SU-DHL-6 (cell line): ENCODE data around the gene TDO2.

ENCODE experiments used
- H2AFZ ChIP-seq: fragments of 200-600 bp; sonication (generic); 2 replicates; pipeline ENCODE4 v1.6.1; 2014; ENCODE audit warnings: low read depth, mild to moderate bottlenecking, moderate library complexity, mixed read lengths, antibody characterized with exemption, low read length; ENCODE audit not compliant: severe bottlenecking
- H3F3A ChIP-seq: fragments of 200-600 bp; shearing (Covaris generic); 2 replicates; pipeline ENCODE4 v1.6.0; 2016; ENCODE audit warnings: antibody characterized with exemption, mild to moderate bottlenecking; ENCODE audit not compliant: insufficient read depth
- H3K27ac ChIP-seq: fragments of 200-600 bp; sonication (generic); 2 replicates; pipeline ENCODE4 v1.5.1; 2016; ENCODE audit warnings: low read depth, mild to moderate bottlenecking, low read length, moderate library complexity, mixed read lengths
- H3K27me3 ChIP-seq: fragments of 200-600 bp; sonication (generic), shearing (Covaris generic); 2 replicates; pipeline ENCODE4 v1.6.0; 2014; ENCODE audit warnings: mild to moderate bottlenecking, low read length
- H3K36me3 ChIP-seq: fragments of 200-600 bp; sonication (generic); 2 replicates; pipeline ENCODE4 v1.6.1; 2014; ENCODE audit warnings: mild to moderate bottlenecking, low read length, mixed read lengths
- H3K4me2 ChIP-seq: fragments of 300-600, 200-600 bp; shearing (Covaris generic), sonication (generic); 2 replicates; pipeline ENCODE4 v1.6.0; 2014; ENCODE audit warnings: low read length, low read depth, mild to moderate bottlenecking; ENCODE audit not compliant: poor library complexity, severe bottlenecking
- H3K4me3 ChIP-seq: fragments of 200-600 bp; sonication (generic); 2 replicates; pipeline ENCODE4 v1.5.1; 2014; ENCODE audit warnings: antibody characterized with exemption, low read length, mild to moderate bottlenecking, mixed read lengths; ENCODE audit not compliant: insufficient read depth, poor library complexity, severe bottlenecking
- H3K79me2 ChIP-seq: fragments of 200-600 bp; sonication (generic); 2 replicates; pipeline ENCODE4 v1.6.1; 2014; ENCODE audit warnings: mild to moderate bottlenecking, low read length, moderate library complexity; ENCODE audit not compliant: insufficient read depth
- H3K9ac ChIP-seq: fragments of 200-600 bp; sonication (generic); 2 replicates; pipeline ENCODE4 v1.7.0; 2014; ENCODE audit warnings: mild to moderate bottlenecking, low read length
- H3K9me2 ChIP-seq: fragments of 200-600 bp; sonication (generic); replicated peaks from 2 replicates; pipeline ENCODE4 v1.6.1; 2014; ENCODE audit warnings: low read length; ENCODE audit not compliant: insufficient read depth
- H3K9me3 ChIP-seq: fragments of 200-600 bp; sonication (generic); 2 replicates; pipeline ENCODE4 v1.6.1; 2014; ENCODE audit warnings: low read length, mixed read lengths; ENCODE audit not compliant: insufficient read depth
- H4K20me1 ChIP-seq: fragments of 200-600 bp; sonication (generic); 2 replicates; pipeline ENCODE4 v1.6.1; 2014; ENCODE audit warnings: low read depth, mild to moderate bottlenecking, antibody characterized with exemption, low read length, moderate library complexity, mixed read lengths
- CTCF ChIP-seq: fragments of 200-600 bp; sonication (generic); IDR thresholded peaks from one replicate; pipeline ENCODE4 v1.5.1; 2017; ENCODE audit warnings: antibody characterized with exemption, mild to moderate bottlenecking, low read length, moderate library complexity; ENCODE audit not compliant: insufficient read depth, poor library complexity, severe bottlenecking
- EZH2phosphoT487 ChIP-seq: fragments of 200-600 bp; sonication (generic), shearing (Covaris generic); conservative IDR thresholded peaks from 2 replicates; pipeline ENCODE4 v1.6.1; 2018; ENCODE audit warnings: mild to moderate bottlenecking, antibody characterized with exemption, low read length, moderate library complexity, mixed read lengths

Gene TDO2

GRCh38 chr4:155944516-155944915 is 41.0 kb downstream of the TDO2 start:
- Histone ChIP-seq H3K4me3 (no peak overlapping the region), H3K27me3 (no peaks in the 10 kb centered on the region), H3K36me3 (no peaks in the 10 kb centered on the region), H3K9ac (no peak overlapping the region), H3K4me2 (no peak overlapping the region), H3K9me3 (no peaks in the 10 kb centered on the region), H3K9me2 (no peaks in the 10 kb centered on the region), H3K79me2 (no peaks in the 10 kb centered on the region), H2AFZ (no peak overlapping the region), H4K20me1 (no peaks in the 10 kb centered on the region), H3K27ac (no peak overlapping the region), H3F3A (no peaks in the 10 kb centered on the region)
- TF ChIP-seq EZH2phosphoT487 (no peak), CTCF (no peak)

- no peaks in the 10 kb centered on the region for H3K9me3 ChIP-seq
- H3K79me2 ChIP-seq = no peaks in the 10 kb centered on the region
- H3K9me2 ChIP-seq = no peaks in the 10 kb centered on the region
- no peak overlapping the region for H3K9ac ChIP-seq
- no peaks in the 10 kb centered on the region for H3K27me3 ChIP-seq
- H3F3A ChIP-seq = no peaks in the 10 kb centered on the region
- H2AFZ ChIP-seq = no peak overlapping the region
- no peaks in the 10 kb centered on the region for H3K36me3 ChIP-seq
- no peak overlapping the region for H3K4me2 ChIP-seq
- H3K27ac ChIP-seq = no peak overlapping the region
- TF ChIP-seq EZH2phosphoT487 = no peak
- no peaks in the 10 kb centered on the region for H4K20me1 ChIP-seq
- no peak overlapping the region for H3K4me3 ChIP-seq
Measured at GRCh38 chr4:155946486-155946885, 43.0 kb downstream of the TDO2 start.

- Histone ChIP-seq H3K9me2 (no peaks in the 10 kb centered on the region), H3K79me2 (no peaks in the 10 kb centered on the region), H3K4me3 (no peak overlapping the region)
Measured at GRCh38 chr4:155948541-155948940, 45.0 kb downstream of the TDO2 start.

DNA sequence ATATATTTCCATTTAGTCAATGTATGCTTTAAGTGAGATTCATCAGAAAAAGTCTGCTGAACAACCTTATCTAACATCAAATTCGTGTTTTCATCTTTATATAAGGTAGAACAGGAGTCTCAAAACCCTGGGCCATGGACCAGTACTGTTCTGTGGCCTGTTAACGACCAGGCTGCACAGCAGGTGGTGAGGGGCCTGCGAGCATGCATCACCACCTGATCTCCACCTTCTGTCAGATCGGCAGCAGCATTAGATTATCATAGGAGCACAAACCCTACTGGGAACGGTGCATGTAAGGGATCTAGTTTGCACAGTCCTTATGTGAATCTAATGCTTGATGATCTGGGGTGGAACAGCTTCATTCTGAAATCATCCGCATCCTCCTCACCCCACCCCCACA is 47.0 kb downstream of the TDO2 start:
- TF ChIP-seq CTCF = no peak
- TF ChIP-seq EZH2phosphoT487 = no peak

More at GRCh38 chr4:155948541-155948940, 45.0 kb downstream of the TDO2 start:
- no peak overlapping the region for H3K9ac ChIP-seq
- no peaks in the 10 kb centered on the region for H4K20me1 ChIP-seq
- H3K27ac ChIP-seq = no peak overlapping the region
- H3K27me3 ChIP-seq = no peaks in the 10 kb centered on the region
- H3K4me2 ChIP-seq = no peak overlapping the region
- H2AFZ ChIP-seq = no peak overlapping the region
- H3K9me3 ChIP-seq = no peaks in the 10 kb centered on the region
- no peaks in the 10 kb centered on the region for H3K36me3 ChIP-seq
- no peak for TF ChIP-seq EZH2phosphoT487
- no peak for TF ChIP-seq CTCF
- H3F3A ChIP-seq = no peaks in the 10 kb centered on the region

More for the DNA sequence above, 47.0 kb downstream of the TDO2 start:
- no peaks in the 10 kb centered on the region for H3K9me3 ChIP-seq
- H3K9ac ChIP-seq = no peak overlapping the region
- no peak overlapping the region for H3K27ac ChIP-seq
- H3K79me2 ChIP-seq = no peaks in the 10 kb centered on the region
- H3K36me3 ChIP-seq = no peaks in the 10 kb centered on the region
- H3K9me2 ChIP-seq = no peaks in the 10 kb centered on the region
- H2AFZ ChIP-seq = no peak overlapping the region
- H3K4me2 ChIP-seq = no peak overlapping the region
- no peaks in the 10 kb centered on the region; the same call in 1 of the 2 replicates for H3F3A ChIP-seq
- no peaks in the 10 kb centered on the region for H4K20me1 ChIP-seq
- no peak overlapping the region for H3K4me3 ChIP-seq
- no peaks in the 10 kb centered on the region for H3K27me3 ChIP-seq
